HG03457 (cell line): Measurements from ENCODE around the gene PREX1.

Experiments
- ATAC-seq: cut with Tn5 transposase; IDR thresholded peaks from one replicate; pipeline ENCODE4 v1.9.1; 2021; ENCODE audit warnings: moderate number of reproducible peaks; ENCODE audit not compliant: unreplicated experiment

Gene PREX1

DNA sequence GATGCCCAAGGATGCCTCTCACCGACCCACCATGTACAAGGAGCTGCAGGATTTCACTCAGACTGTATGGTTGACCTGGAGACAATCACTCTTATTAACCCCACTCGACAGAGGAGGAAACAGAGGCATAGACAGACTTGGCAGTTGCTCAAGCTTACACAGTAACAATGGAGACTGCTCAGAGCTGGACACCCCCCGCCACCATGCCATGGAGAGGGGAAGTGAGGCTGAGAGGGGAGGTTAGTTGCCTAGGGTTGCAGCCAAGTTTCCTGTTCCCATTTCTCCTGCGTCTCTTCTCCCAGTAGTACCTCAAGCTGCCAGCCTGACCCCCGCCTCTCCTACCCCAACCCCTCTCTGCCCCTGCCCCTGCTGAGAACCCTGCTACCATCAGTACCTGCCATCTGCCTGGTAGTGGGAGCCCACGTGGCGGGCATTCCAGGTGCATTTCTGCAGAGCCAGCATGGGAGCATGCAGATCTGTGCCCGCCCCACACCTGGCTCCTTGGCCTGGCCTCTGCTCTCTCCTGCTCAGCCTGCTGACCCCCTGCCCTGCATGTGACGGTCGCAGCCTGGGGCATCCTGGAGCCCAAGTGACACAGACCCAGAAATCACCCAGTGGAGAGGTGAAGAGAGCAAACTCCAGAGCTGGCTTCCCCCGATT lies 157.7 kb downstream of the PREX1 start:
- ATAC-seq = no peak

DNA sequence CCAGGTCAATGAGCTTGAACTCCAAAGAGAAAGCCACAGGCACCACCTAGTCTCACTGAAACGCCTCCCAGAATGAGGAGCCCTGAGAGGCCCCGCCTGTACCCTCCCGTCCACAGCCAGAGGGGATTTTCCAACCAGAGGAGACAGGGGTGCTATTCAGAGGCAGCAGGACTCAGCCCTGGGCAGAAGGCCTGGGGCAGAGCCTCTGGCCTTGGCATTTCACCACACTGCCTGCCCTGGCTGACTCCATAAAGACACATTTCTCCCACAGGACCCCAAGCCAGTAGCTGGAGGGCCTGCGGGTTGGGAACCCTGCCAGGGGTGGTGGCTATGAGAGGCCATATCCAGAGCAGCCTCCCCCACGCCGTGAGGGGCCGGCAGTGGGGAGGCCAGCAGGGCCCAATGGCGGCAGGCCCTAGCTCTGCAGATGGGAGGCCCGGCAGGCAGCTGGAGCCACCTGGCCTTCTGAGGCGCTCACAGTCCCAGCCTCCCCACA lies 159.3 kb downstream of the PREX1 start:
- ATAC-seq = no peak

DNA sequence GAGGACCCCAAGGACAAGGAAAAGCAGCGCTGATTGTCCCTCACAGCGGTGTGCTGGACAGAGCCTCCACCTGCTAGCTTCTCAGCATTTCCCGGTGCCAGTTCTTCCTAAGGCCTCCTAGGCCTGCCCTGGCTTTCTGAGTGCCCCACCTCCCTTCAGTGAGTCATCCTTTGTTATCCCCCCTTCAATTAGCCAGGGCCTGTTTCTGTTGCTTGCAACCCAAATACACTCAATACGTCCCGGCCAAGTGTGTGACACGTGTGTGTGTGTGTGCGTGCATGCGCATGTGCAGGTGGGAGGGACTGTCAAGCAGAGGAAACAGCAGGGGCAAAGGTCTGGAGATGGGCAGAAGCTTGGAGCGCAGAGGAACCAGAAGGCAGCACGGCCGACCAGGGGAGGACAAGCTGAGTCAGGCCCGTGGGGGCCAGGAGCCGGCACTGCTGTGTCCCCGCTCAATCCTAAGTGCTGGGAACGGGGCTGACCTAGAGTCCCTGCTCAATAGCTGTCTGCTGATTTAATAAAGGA lies 159.8 kb downstream of the PREX1 start:
- ATAC-seq = no peak

DNA sequence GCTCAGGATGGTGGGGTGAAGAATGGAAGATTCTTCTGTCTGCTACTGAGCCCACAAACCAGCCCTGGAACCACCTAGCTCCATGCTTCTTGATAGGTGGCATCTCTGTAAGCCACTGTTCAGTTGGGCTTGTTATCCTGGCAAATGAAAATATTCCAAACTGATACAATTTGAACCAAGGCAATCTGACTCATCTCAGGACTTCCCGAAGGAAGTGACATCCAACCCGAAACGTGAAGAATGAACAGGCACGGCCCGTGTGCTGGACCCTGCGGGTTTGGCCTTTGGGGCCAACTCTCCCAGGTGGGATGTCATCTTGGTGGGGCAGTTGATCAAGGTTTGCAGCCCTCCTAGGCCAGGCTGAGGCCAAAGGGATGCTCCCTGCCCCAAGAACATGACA lies 160.3 kb downstream of the PREX1 start:
- ATAC-seq = no peak

DNA sequence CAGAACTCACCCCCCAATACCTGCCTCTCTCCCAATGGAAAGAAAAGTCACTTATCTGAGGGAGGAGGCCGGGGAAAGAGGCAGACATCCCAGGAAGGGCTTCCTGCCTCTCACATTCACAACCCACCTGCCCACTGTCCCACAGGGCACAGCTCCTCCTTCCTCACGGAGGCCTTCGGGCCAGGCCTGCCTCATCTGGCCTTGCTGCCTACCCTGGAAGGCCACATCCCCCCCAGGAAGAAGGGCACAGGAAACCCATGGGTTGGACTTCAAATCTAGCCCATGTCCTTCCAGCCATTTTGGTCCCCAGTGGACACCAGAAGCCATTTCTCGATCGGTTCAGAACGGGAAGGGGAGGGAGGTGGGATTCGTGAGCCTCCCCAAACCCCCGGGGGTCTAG lies 162.0 kb downstream of the PREX1 start:
- no peak for ATAC-seq

DNA sequence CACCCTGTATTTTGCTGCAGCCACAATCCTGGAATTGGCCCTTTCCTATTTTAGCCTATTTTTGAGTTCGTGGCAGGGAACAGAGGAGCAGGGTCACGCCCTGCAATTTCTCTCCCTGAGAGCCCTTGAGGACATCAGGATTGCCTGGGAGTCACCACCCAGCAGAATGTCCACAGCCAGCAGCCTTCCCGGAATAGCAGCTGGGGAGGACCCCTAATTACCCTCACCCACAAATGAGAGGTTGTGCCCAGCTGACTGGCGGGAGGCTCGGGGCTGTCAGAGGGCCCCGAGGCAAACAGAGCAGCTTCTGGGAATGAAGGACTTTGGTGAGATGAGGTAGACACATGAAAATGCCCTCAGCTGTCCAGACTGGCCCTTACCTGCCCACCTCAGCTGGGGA lies 165.1 kb downstream of the PREX1 start:
- ATAC-seq = no peak

DNA sequence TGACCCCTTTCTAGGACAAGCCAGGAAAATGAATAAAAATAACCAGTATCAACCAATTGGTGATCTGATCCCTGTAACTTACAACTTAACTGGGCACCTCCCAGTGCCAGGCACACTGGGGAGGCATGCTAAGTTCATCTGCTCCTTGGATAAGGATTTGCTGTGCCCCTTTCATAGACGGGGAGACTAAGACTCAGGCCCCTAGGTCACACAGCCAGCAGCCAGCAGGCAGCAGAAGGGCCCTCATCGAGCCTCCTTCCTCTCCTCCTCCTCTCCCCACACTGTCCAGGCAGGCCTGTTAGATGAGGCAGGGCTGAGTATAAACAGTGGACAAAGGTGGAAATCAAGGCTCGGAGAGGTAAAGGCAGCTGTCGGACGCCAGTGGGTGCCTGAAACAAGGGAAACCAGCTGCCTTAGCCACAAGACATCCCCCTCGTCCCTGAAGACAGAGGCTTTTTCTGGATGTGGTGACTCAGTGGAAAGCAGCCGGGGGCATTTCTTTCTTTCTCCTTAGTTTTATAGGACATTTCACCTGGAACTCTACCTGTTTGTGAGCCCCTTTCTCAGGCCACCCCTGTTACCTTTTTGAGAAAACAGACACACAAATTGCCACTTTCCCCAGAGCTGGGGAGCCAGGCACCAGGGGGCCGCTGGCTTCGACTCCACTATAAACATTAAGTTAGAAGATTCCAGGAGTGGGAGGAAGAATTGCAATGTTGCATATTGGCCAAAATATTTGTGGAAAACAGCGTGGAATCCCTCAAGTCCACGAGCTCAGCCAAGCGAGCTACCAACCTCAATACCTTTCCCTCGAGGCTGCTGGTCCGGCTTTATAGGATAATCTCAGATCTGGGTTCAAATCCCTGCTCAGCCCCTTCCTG lies 166.0 kb downstream of the PREX1 start:
- ATAC-seq = no peak

DNA sequence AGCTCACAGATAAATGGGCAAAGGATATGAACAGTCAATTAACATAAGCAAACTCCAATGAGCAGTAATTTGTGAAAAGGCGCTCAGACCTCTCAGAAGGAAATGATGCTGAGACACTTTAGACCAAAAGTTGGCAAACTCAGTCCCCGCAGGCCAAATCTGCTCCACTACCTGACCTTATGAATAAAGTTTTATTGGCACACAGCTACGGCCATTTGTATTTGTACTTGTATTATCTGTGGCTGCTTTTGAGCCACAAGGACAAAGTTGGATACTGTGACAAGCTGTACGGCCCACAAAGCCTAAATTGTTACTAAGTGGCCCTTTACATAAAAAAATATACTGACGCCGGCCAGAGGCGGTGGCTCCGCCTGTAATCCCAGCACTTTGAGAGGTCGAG lies 167.0 kb downstream of the PREX1 start:
- no peak for ATAC-seq

DNA sequence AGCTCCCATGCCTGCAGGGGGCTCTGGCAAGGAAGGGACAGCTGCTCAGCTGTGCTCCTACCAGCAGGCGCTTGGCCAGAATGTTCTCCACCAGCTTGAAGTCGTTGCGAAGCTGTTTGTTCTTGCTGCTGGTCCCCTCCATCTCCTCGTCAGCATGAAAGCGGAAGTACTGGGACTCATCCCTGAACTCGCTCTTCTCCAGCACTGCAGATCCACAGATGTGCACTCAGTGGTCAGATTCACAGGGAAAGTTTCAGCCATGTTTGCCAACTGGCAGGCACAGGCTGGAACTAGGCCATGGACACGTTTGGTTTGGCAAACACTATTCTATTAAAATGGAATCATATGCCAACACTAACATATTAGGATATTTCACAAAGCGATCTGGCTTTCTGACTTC lies 167.9 kb downstream of the PREX1 start:
- ATAC-seq = no peak

DNA sequence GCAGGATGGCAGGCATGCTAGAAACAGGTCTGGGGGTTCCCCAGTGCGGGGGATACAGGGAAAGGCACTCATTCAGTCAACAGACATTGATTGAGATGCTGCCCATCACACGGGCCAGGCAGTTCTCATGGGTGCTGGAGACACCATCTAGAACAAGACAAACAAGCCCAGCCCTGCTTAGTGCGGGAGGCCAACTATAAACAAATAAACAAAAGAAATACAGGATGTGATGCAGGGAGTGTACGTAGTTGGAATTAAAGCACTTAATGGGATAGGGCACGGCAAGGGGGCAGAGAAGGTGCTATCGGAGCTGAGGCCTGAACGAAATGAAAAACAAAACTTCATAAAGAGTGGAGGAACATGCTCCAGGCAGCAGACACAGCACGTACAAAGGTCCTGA lies 169.3 kb downstream of the PREX1 start:
- ATAC-seq = no peak

DNA sequence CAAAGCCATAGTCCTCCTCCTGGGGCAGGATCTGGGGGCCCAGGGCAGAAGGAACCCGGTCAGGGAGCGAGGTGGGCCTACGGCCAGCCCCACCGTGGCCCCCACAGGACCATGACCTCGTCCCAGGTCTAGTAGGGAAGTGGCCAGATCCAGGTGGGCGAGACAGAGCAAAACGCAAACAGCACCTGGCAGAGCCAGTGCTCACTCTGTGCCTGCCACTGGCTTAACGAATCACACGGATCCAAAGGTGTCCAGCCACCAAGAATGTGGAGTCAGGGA lies 169.7 kb downstream of the PREX1 start:
- ATAC-seq = no peak

DNA sequence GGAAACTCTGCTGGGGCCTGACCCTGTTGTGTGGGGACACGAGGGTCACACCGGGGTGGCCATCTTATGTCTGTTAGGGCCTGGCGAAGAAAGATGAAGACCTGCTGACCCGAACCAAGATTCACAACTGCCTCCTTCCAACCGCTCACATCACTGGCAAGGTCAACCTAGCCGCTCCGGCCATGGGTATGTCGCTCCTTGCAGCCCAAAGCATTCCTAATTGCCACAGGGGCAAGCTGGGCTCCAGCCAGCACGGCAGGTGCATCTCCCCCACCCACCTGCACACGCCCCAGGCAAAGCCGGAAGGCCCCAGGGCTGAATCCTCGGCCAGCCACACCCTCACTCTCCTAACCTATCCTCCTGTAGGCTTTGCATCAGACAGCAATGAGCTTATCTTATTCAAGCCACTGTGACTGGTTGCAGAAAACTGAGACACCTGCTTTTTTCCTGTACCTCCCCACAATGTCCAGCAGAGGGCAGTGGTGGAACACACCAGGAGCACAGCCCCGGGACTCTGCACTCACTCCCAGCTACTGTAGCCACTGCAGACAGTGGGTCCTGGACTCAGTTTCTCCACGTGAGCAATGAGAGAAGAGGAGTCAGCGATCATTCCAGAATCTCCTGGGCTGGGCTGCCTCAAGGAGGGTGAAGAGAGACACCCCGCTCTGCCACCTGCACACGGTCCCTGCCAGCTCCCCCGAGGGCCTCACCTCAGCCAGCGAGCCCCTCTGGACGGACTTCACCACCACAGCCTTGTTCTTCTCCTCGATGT lies 170.2 kb downstream of the PREX1 start:
- ATAC-seq = no peak

DNA sequence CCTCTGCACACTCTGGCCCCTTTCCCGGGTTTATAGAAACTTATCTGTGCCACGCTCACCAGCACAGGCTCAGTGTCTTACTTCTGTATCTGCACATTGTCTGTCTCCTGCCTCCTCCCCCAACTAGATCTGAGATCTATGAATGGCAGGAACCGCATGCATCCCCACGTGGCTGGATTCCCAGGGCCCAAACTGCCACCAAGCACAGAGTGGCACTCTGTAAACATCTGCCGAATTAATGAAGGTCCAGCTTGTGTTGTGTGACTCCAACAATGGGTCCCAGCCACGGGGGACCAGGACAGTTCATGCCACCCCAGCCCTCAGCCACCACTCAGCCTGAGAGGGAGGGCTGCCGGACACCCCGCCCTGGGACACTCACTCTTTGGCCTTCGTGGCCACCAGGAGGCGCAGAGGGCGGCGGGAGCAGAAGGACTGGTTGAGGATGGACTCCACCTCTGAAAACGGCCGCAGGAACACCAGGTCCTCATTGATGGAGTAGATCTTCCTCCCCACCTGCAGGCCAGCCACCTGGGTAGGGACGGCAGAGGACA lies 171.1 kb downstream of the PREX1 start:
- ATAC-seq = no peak

DNA sequence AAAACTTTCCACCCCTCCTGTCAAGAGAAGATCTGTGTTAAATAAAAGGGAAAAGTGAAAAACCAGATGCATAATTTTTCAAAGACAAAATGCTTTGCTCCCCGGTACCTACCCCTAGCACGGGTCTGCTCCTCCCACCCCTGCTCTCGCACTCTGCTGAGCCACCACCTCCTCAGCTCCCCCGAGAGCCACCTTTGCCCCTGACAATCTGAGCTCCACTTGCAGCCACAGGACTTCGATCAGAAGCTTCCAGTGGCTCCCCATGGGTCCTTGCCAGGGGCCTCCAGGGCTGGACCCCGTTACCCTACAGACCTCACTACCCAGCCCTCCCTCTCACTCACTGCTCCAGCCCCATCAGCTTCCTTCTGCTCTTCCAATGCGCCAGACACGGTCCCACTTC lies 171.7 kb downstream of the PREX1 start:
- ATAC-seq = no peak

DNA sequence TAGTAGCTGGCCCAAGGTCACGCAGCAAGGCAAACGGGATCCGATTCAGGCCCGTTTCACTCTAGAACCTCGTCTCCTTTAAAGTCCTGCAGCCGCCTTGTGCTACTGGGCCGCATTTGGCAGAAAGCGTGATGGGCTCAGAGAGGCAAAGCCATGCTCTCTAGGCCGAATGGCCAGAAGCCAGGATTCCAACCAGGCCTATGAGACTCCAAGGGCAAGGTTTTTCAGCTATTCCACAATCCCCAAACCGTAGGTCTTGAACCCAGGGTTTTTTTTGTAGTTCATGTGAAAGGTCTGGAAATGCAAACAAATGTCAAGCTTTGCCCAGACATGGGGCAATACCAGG lies 174.1 kb downstream of the PREX1 start:
- ATAC-seq = no peak

DNA sequence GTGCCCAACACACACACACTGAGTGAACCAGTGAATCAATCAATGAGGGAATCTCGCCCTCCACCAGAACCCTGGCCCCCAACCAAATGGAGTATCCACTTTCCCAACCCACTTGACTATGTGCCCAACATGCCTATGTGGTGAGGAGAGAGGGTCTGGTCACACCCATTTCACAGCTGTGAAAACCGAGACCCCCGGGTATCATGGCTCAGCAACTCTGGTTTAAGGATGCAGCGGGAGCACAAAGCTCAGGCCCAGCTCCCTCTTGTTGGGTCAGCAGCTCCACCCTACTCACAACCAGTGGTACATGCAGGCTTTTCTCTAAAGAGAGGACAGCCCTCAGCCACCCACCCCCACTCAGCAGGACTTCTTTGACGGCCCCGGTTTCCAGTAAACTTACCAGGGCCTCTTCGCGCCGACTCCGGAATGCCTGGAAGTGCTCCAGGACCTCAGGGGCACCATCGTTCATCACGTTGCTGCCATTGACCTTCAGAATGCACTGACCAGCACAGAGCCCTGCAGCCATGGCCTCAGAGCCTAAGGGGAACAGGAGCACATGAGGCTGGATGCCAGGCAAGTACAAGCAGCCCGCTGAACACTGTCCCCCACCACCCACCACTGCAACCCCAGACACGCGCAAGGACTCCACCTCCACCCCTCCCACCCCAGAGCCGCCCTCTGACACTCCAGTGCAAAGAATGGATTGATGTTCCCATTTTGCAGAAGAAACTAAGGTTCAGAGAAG lies 174.7 kb downstream of the PREX1 start:
- no peak for ATAC-seq

DNA sequence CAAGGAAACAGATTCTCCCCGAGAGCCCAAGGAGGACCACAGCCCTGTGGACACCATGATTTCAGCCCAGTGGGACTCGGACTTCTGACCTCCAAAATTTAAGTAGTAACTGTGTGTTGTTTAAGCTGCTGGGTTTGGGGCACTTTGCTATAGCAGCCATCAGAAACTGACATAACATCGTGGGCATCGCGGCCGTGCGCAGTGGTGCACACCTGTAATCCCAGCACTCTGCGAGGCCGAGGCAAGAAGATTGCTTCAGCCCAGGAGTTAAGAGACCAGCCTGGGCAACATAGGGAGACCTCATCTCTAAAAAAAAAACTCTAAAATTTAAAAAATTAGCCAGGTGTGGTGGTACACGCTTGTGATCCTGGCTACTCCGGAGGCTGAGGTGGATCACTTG lies 175.8 kb downstream of the PREX1 start:
- no peak for ATAC-seq

DNA sequence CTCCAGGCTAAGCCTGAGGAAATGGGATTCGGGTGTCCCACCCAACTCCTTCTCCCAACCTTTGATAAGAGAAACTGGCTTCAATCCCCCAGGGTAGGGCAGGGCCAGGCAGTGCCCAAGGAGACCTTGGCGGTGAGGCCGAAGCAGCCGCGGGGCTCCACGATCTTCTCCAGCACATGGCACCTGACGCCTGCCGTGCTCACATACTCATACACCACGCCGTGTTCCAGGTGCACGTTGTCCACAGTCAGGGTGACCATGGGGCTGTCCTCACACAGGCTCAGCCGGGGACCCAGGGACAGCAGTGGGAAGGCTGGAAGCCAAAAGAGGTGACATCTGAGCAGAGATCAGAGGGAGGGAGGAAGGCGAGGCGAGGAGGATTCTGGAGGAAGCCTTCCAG lies 176.5 kb downstream of the PREX1 start:
- ATAC-seq = no peak

DNA sequence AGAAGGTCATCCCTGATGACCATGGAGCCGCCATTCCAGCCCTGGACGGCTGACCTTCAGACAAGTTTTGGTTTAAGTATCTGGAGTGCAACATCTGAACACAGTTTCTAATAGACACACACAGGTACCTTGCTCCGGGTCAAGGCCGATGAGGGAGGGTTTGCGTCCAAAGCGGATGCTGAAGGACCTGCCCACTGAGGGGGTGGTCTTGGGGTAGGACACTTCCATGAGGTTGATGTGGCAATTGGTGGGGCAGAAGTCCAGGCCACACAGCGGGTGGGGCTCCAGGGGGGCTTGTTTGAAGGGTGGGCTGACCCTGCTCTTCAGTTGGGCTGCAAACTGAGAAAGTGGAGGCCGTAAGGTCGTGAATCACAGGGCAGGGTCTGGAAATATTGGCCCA lies 177.9 kb downstream of the PREX1 start:
- no peak for ATAC-seq

DNA sequence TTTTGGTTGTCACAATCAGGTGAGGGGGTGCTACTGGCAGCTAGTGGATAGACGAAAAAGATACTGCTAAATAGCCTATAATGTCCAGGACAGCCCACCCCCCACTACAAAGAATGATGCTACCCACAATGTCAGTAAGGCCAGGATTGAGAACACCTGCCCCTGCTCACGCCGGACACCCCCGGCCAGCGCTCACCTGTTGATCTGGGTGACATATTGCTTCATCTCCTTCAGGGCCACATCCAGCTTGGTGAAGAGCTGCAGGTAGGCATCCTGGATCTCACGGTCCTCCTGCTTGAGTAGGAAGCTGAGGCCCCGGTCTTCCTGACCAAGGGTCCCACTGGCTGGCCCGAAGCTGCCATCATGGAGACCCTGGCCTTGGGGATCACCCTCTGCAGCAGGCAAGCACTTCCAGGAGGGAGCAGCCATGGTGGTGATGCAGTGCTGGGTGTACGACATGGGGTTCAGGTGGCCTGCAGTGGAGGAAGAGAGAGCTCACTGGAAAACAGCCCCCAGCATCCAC lies 178.6 kb downstream of the PREX1 start:
- ATAC-seq = no peak
